Upper lobe of left lung (tissue), 6 donors: ENCODE data around the gene LRRC61. TPM values are rescaled to one million over a fixed set of nuclear protein-coding genes. Genes with fewer than 3 reads are reported as not detected.

Experiments
- ATAC-seq, 2 donors: fragments of 200-7000 bp; cut with Tn5 transposase; one replicate each; pipeline ENCODE4 v1.9.1; 2022; ENCODE audit warnings: mild to moderate bottlenecking in 2 of 2, moderate library complexity in 2 of 2; ENCODE audit not compliant: low FRiP score in 2 of 2
- DNase-seq, 2 donors: peaks; one replicate each; pipeline ENCODE4 v3.0.0-alpha.2; 2019 to 2020
- H3K27ac ChIP-seq, 4 donors: fragments of 200-600 bp; sonication (generic); one replicate each; pipeline ENCODE4 v1.5.1; 2016 to 2019
- H3K27me3 ChIP-seq, 4 donors: fragments of 200-600 bp; sonication (generic); one replicate each; pipeline ENCODE4 v1.5.1; 2017 to 2019
- H3K36me3 ChIP-seq, 4 donors: fragments of 200-600 bp; sonication (generic); one replicate each; pipeline ENCODE4 v1.5.1; 2016 to 2019
- H3K4me1 ChIP-seq, 4 donors: fragments of 200-600 bp; sonication (generic); one replicate each; pipeline ENCODE4 v1.5.1; 2018 to 2019
- H3K4me3 ChIP-seq, 4 donors: fragments of 200-600 bp; sonication (generic); one replicate each; pipeline ENCODE4 v1.5.1; 2017 to 2019; ENCODE audit warnings: mild to moderate bottlenecking in 2 of 4, moderate library complexity in 1 of 4
- H3K9me3 ChIP-seq, 4 donors: fragments of 200-600 bp; sonication (generic); one replicate each; pipeline ENCODE4 v1.5.1; 2018 to 2019
- EP300 ChIP-seq, 4 donors: sonication (generic); formaldehyde crosslinking; IDR thresholded peaks; one replicate each; pipeline ENCODE4 v1.5.1; 2017; ENCODE audit warnings: antibody characterized with exemption in 4 of 4, control low read depth in 2 of 4
- POLR2A ChIP-seq, 4 donors: fragments of 450-650 bp; IDR thresholded peaks; one replicate each; pipeline ENCODE4 v1.5.1; 2016 to 2017; ENCODE audit warnings: antibody characterized with exemption in 4 of 4, mild to moderate bottlenecking in 2 of 4
- POLR2AphosphoS5 ChIP-seq, 2 donors: sonication (generic); formaldehyde crosslinking; IDR thresholded peaks; one replicate each; pipeline ENCODE4 v1.5.1; 2017; ENCODE audit warnings: antibody characterized with exemption in 2 of 2
- WGBS, 2 donors: methylation state at CpG; one replicate each; pipeline ENCODE4 v1.1.5; 2017 to 2018; 5-methylcytosine and 5-hydroxymethylcytosine counted together
- total RNA-seq, 6 donors: library from RNA; depleted of rRNA in 4 of 6; stranded (reverse); fragments of >200 nt in 4 of 6; gene quantifications; one replicate each; pipeline versions ENCODE4 v1.1.0 to v1.2.1, GENCODE V29; 2016 to 2021
- TF ChIP-seq, protein P1 (sequence below), 6 experiments: fragments of 450-650 bp in 4 of 6; fragments of 200-600 bp in 2 of 6; sonication (generic) in 2 of 6; IDR thresholded peaks; one replicate each; pipeline ENCODE4 v1.5.1; 2016 to 2019; ENCODE audit warnings: antibody characterized with exemption in 6 of 6
- donor health status: DM: no; HTN: no; CAD: no; lungs with moderate emphysema.
- donor health status: DM: no; HTN: yes; CAD: no; lungs with severe emphysema.

The LRRC61 gene
- total RNA-seq, 6 donors from 2014 or later: 15.4 to 31.4 (median 19.2) TPM

DNA sequence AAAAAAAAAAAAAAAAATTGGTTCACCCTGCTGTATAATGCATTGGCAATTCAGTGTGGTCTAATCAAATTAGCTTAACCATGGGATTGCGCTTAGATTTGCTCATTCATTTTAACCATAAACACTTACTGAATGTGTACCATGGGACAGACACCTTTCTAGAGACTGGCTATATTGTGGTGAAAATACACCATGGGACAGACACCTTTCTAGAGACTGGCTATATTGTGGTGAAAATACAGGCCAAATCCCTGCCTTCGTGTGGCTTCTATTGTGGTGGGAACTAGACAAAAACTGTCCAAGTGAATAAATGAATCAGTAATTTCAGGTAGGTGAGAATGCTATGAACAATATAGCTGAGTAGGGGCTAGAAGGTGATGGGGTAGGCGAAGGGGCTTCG lies 35.3 kb downstream of the LRRC61 start:
- Histone ChIP-seq H3K4me3 (no peak overlapping the region), H3K9me3 (no peaks in the 10 kb centered on the region), H3K27ac (no peak overlapping the region), H3K4me1 (no peaks in the 10 kb centered on the region), H3K36me3 (no peaks in the 10 kb centered on the region), H3K27me3 (no peaks in the 10 kb centered on the region)
- TF ChIP-seq POLR2A (IDR thresholded peaks at IDR 0.05) (no peak), POLR2AphosphoS5 (IDR thresholded peaks at IDR 0.05) (no peak)
- TF ChIP-seq, protein P1, sequence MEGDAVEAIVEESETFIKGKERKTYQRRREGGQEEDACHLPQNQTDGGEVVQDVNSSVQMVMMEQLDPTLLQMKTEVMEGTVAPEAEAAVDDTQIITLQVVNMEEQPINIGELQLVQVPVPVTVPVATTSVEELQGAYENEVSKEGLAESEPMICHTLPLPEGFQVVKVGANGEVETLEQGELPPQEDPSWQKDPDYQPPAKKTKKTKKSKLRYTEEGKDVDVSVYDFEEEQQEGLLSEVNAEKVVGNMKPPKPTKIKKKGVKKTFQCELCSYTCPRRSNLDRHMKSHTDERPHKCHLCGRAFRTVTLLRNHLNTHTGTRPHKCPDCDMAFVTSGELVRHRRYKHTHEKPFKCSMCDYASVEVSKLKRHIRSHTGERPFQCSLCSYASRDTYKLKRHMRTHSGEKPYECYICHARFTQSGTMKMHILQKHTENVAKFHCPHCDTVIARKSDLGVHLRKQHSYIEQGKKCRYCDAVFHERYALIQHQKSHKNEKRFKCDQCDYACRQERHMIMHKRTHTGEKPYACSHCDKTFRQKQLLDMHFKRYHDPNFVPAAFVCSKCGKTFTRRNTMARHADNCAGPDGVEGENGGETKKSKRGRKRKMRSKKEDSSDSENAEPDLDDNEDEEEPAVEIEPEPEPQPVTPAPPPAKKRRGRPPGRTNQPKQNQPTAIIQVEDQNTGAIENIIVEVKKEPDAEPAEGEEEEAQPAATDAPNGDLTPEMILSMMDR (IDR thresholded peaks at IDR 0.05): no peak
- ATAC-seq (no peak), DNase-seq (no peak)
- WGBS, 2 donors: 95 to 98% methylated on average over 4 of the region's 4 CpGs

DNA sequence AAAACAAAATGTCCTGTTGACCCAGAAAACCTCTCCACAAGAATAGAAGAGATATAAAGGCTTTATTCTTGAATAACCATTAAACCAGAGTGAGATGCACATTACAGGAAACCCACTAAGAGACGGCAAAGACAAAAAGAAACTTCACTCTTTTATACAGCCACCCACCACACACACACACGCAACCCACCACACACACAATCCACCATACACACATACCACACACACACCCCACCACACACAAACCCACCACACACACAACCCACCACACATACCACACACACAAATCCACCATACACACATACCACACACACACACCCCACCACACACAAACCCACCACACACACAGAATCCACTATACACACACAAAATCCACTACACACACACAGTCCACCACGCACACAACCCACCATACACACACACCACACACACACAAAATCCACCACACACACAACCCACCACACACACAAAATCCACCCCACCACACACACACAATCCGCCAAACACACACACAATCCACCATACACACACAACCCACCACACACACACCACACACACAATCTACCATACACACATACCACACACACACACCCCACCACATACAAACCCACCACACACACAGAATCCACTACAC lies 36.0 kb downstream of the LRRC61 start:
- TF ChIP-seq POLR2AphosphoS5 (IDR thresholded peaks at IDR 0.05) (no peak), POLR2A (IDR thresholded peaks at IDR 0.05) (no peak), EP300 (IDR thresholded peaks at IDR 0.05) (no peak)
- TF ChIP-seq, protein P1 (IDR thresholded peaks at IDR 0.05): no peak
- ATAC-seq (no peak), DNase-seq (no peak)
- H3K4me3 ChIP-seq: no peak overlapping the region
- no peaks in the 10 kb centered on the region for H3K27me3 ChIP-seq
- H3K27ac ChIP-seq: no peak overlapping the region
- no peaks in the 10 kb centered on the region for H3K9me3 ChIP-seq
- no peaks in the 10 kb centered on the region for H3K36me3 ChIP-seq
- H3K4me1 ChIP-seq: no peaks in the 10 kb centered on the region
- WGBS, 2 donors: 86% methylated on average over 4 of the region's 4 CpGs

DNA sequence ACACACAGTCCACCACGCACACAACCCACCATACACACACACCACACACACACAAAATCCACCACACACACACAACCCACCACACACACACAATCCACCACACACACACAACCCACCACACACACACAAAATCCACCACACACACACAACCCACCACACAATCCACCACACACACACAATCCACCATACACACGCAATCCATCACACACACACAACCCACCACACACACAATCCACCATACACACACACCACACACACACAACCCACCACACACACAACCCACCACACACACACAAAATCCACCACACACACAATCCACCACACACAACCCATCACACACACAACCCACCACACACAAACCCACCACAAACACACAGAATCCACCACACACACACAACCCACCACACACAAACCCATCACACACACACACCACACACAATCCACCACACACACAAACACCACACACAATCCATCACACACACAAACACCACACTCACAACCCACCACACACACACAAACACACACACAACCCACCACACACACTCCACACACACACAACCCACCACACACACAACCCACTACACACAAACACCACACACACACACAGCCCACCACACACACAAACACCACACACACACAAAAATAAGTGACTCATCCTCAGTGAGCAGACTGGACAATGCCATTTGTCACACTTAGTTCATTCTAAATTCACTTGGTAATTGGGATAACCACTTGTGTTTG lies 36.6 kb downstream of the LRRC61 start:
- Histone ChIP-seq H3K9me3 (no peaks in the 10 kb centered on the region), H3K4me3 (no peak overlapping the region), H3K36me3 (no peaks in the 10 kb centered on the region), H3K4me1 (no peaks in the 10 kb centered on the region), H3K27me3 (no peaks in the 10 kb centered on the region), H3K27ac (no peak overlapping the region)
- no peak for TF ChIP-seq POLR2A (IDR thresholded peaks at IDR 0.05)
- DNase-seq (no peak), ATAC-seq (no peak)
- WGBS, 2 donors: 90 to 97% methylated on average over 2 of the region's 2 CpGs

DNA sequence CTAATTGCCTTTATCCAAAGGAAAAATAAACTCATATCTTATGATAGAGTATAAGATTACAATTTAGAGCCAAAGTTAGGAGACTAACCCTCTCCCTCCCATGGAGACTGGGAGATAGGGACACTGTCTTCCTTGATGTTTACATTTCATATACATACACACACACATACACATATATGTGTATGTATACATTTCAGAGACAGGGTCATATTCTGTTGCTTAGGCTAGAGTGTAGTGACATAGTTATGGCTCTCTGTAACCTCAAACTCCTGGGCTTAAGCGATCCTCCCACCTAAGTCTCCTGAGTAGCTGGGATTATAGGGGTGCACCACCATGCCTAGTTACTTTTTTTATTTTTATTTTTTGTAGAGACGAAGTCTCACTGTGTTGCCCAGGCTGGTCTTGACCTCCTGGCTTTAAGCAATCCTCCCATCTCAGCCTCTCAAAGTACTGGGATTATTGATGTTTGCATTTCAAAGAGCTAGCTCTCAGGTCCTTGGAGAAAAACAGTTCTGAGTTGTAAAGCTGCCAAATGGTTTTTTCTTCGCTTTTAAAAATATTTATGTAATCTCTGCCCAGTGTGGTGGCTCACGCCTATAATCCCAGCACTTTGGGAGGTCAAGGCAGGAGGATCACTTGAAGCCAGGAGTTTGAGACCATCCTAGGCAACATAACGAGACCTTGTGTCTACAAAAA lies 37.4 kb downstream of the LRRC61 start:
- Histone ChIP-seq H3K4me1 (no peaks in the 10 kb centered on the region), H3K36me3 (no peaks in the 10 kb centered on the region), H3K9me3 (no peaks in the 10 kb centered on the region), H3K4me3 (no peak overlapping the region), H3K27me3 (no peaks in the 10 kb centered on the region), H3K27ac (no peak overlapping the region)
- TF ChIP-seq EP300 (IDR thresholded peaks at IDR 0.05) (no peak), POLR2A (IDR thresholded peaks at IDR 0.05) (no peak), POLR2AphosphoS5 (IDR thresholded peaks at IDR 0.05) (no peak)
- TF ChIP-seq, protein P1 (IDR thresholded peaks at IDR 0.05): no peak
- DNase-seq: no peak
- no peak for ATAC-seq
- WGBS, 2 donors: 72 to 83% methylated on average over 5 of the region's 5 CpGs

DNA sequence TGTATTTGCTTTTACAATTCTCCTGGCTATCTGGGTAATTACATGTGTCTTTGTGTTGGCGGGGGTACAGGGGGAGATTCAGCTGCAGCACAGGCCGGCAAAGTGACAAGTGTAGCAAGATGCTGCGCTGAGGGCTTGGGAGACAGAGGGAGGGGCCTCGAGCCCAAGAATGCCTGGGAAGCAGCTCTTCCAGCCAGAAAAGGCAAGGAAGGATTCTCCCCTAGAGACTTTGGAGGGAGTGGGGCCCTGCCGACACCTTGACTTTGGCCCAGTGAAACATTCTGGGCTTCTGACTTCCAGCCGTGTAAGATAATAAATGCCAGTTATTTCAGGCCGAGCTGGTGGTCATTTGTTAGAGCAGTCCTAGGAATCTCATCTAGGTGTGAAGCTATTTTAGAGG lies 38.2 kb downstream of the LRRC61 start:
- Histone ChIP-seq H3K4me1 (no peaks in the 10 kb centered on the region), H3K4me3 (no peak overlapping the region), H3K27ac (no peak overlapping the region), H3K36me3 (no peaks in the 10 kb centered on the region), H3K27me3 (no peaks in the 10 kb centered on the region), H3K9me3 (no peaks in the 10 kb centered on the region)
- TF ChIP-seq, protein P1 (IDR thresholded peaks at IDR 0.05): no peak
- TF ChIP-seq POLR2A (IDR thresholded peaks at IDR 0.05): no peak
- TF ChIP-seq POLR2AphosphoS5 (IDR thresholded peaks at IDR 0.05): no peak
- no peak for TF ChIP-seq EP300 (IDR thresholded peaks at IDR 0.05)
- 76 to 83% methylated on average over 6 to 7 of the region's 7 CpGs for WGBS, 2 donors
- DNase-seq: no peak
- ATAC-seq: no peak
